Activated CD4-positive, alpha-beta T cell treated with anti-CD3 and anti-CD28 coated beads, Interleukin-2, amount 10 ng/mL, durations not matched to agents 7 days and 5 days (primary cell): ENCODE results near the gene FLT4. TPM values are rescaled to one million over a fixed set of nuclear protein-coding genes. Genes with fewer than 3 reads are reported as not detected.

Source experiments
- CTCF ChIA-PET: fragments of 350-600 bp; sonication (Branson Sonifier 250); formaldehyde crosslinking; loops from one replicate; lab custom pipeline; 2021; ENCODE audit warnings: antibody characterized with exemption; lab: Charles Lee
- POLR2A ChIA-PET: fragments of 350-600 bp; sonication (Branson Sonifier 250); formaldehyde crosslinking; loops from one replicate; lab custom pipeline; 2021; ENCODE audit warnings: antibody characterized with exemption; lab: Charles Lee
- DNase-seq: peaks from one replicate; pipeline ENCODE4 v3.0.0-alpha.2; 2020
- H3K27ac Mint-ChIP-seq: one replicate; pipeline ENCODE4 v1.8.0; 2021; ENCODE audit warnings: mild to moderate bottlenecking, moderate library complexity, mixed read lengths
- H3K27me3 Mint-ChIP-seq: one replicate; pipeline ENCODE4 v1.8.0; 2021; ENCODE audit warnings: mixed read lengths
- H3K36me3 Mint-ChIP-seq: one replicate; pipeline ENCODE4 v1.8.0; 2021; ENCODE audit warnings: low read depth, mixed read lengths
- H3K4me1 Mint-ChIP-seq: one replicate; pipeline ENCODE4 v1.8.0; 2021; ENCODE audit warnings: mixed read lengths
- H3K4me3 Mint-ChIP-seq: one replicate; pipeline ENCODE4 v1.8.0; 2021; ENCODE audit warnings: mild to moderate bottlenecking, moderate library complexity, mixed read lengths
- H3K9me3 Mint-ChIP-seq: one replicate; pipeline ENCODE4 v1.8.0; 2021; ENCODE audit warnings: mixed read lengths
- total RNA-seq, 2 experiments: library from RNA; stranded (reverse); gene quantifications; one replicate each; pipeline ENCODE4 v1.2.3, GENCODE V29; 2021

Gene FLT4
- total RNA-seq, 2 experiments from 2014 or later: 0.25 TPM

DNA sequence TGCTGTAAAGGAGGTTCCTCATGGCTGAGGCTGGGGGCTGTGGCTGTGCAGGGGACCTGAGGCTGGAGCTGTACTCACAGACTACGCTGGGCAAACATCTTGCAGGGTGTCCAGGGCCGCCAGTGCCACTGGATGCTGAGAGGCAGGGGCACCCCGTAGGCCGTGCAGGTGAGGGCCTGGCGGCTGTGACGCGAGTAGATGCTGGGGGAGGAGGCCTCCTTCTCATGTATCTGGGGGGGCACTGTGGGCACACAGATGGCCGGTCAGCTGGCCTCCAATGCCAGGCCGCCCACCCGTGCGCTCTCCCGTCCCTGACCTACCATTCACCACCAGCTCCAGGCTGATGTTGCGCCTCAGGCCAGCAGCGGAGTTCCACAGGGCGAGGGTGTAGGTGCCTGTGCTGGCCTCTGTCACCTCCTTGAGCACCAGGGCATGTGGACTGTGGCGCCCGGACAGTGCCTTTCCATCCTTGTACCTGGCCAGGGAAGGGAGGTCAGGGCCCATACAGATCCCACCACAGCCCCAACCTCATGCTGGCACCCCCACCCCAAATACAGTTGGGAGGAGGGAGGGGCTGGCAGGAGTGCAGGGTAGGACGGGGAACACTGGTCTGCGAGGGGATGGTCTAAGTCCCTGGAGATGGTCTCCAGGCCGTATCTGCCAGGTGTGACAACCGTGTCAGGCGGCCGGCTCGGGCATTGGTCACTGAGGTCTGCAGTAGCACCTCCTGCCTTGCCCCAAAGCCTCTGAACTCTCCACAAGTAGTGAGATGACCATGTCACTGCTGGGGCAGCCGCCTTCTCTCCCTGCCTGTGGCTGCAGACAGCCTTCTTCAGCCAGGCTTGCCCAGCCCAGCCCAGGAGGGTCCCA is 23.4 kb downstream of the FLT4 start:
- CTCF ChIA-PET: interaction anchor here (0.6 kb wide), 1 partner anchor 116 kb away, joined by 3 read pairs; no protein-coding TSS in a partner anchor
- Mint-ChIP-seq H3K27me3 (no peaks in the 10 kb centered on the region), H3K36me3 (no peaks in the 10 kb centered on the region), H3K4me1 (peaks cover 8% of the 10 kb centered on the region), H3K9me3 (no peaks in the 10 kb centered on the region), H3K27ac (no peak overlapping the region), H3K4me3 (no peak overlapping the region)
- POLR2A ChIA-PET: no interaction called here
- no peak for DNase-seq

DNA sequence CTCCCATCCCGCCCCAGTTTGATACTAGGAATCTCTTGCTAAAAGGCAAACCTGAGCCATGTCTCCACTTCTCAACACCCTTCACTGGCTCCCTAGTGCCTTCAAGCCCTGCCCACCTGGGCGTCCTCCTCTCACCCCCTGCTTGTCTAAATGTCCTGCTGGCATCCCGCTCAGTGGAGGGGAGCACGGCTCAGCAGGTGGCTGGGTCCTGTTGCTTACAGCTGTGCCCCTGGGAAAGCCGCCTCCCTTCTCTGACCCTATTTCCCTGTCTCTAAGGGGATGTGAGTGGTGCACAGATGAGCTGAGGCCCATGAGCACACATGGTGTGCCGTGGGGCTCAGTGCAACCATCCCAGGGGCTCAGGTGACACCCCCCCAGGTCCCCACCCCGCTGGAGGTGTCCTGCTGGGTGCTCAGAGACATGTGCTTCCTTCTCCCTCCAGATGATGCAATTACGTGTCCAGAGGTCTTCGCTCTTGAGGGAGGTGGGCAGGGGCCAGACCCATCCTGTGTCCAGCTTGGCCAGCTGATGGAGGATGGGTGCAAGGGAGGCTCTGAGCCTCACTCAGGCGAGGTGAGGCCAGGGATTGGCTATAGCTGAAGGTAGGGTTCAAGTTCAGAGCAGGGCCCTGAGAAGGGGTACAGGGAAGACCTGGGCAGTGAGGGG is 24.1 kb downstream of the FLT4 start:
- H3K27ac Mint-ChIP-seq: peak overlapping the region; percentile 19
- H3K9me3 Mint-ChIP-seq: no peaks in the 10 kb centered on the region
- DNase-seq: no peak
- H3K36me3 Mint-ChIP-seq: no peaks in the 10 kb centered on the region
- ChIA-PET CTCF (interaction anchor here (0.6 to 1.1 kb wide), 2 partner anchors 58 to 115 kb away, joined by 3 read pairs; no protein-coding TSS in a partner anchor), POLR2A (no interaction called here)
- H3K4me1 Mint-ChIP-seq: peaks cover 8% of the 10 kb centered on the region
- H3K4me3 Mint-ChIP-seq: no peak overlapping the region
- H3K27me3 Mint-ChIP-seq: no peaks in the 10 kb centered on the region

DNA sequence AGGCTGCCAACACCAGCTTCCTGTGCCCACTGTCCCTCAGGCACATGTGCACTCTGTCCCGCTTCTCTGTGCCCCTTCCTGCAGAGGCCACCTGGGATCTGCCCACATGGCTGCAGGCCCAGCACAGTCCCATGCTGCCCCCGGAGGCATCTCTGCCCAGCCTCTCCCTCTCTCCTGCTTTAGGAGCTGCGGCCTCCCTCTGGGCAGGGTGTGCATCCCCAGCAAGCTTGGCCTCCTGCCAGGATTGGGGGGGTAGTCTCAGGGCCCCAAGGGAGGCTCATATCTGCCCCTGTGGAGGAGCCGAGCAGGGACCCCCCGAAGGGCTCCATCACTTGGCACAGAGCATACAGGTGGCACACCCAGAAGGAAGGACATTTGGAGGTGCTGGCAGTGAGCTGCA is 24.8 kb downstream of the FLT4 start:
- DNase-seq: no peak
- Mint-ChIP-seq H3K27me3 (no peaks in the 10 kb centered on the region), H3K36me3 (no peaks in the 10 kb centered on the region), H3K9me3 (no peaks in the 10 kb centered on the region), H3K27ac (peak overlapping the region; percentile 54), H3K4me3 (no peak overlapping the region), H3K4me1 (peaks cover 8% of the 10 kb centered on the region)
- ChIA-PET CTCF (interaction anchor here (0.7 to 1.1 kb wide), 2 partner anchors 13 to 59 kb away, joined by 3 to 4 read pairs; no protein-coding TSS in a partner anchor), POLR2A (no interaction called here)

GRCh38 chr5:180623844-180624243 is 25.6 kb downstream of the FLT4 start:
- no peak for DNase-seq
- ChIA-PET POLR2A (no interaction called here), CTCF (interaction anchor here (0.7 to 1.1 kb wide), 2 partner anchors 13 to 60 kb away, joined by 3 to 4 read pairs; no protein-coding TSS in a partner anchor)
- no peaks in the 10 kb centered on the region for H3K9me3 Mint-ChIP-seq
- H3K4me1 Mint-ChIP-seq: peaks cover 8% of the 10 kb centered on the region
- no peaks in the 10 kb centered on the region for H3K27me3 Mint-ChIP-seq
- H3K4me3 Mint-ChIP-seq: no peak overlapping the region
- peak overlapping the region; percentile 31 for H3K27ac Mint-ChIP-seq
- H3K36me3 Mint-ChIP-seq: no peaks in the 10 kb centered on the region

GRCh38 chr5:180623411-180623834 is 26.0 kb downstream of the FLT4 start:
- H3K27me3 Mint-ChIP-seq: no peaks in the 10 kb centered on the region
- H3K9me3 Mint-ChIP-seq: no peaks in the 10 kb centered on the region
- no peak overlapping the region for H3K4me3 Mint-ChIP-seq
- DNase-seq: no peak
- no peaks in the 10 kb centered on the region for H3K36me3 Mint-ChIP-seq
- ChIA-PET CTCF (no interaction called here), POLR2A (no interaction called here)
- H3K4me1 Mint-ChIP-seq: peaks cover 8% of the 10 kb centered on the region
- no peak overlapping the region for H3K27ac Mint-ChIP-seq

GRCh38 chr5:180622910-180623309 is 26.5 kb downstream of the FLT4 start:
- POLR2A ChIA-PET: no interaction called here

GRCh38 chr5:180621311-180621710 is 28.1 kb downstream of the FLT4 start:
- no peaks in the 10 kb centered on the region for H3K9me3 Mint-ChIP-seq
- ChIA-PET POLR2A (no interaction called here), CTCF (no interaction called here)
- no peak overlapping the region for H3K4me3 Mint-ChIP-seq
- H3K27ac Mint-ChIP-seq: no peak overlapping the region
- H3K27me3 Mint-ChIP-seq: no peaks in the 10 kb centered on the region
- DNase-seq: no peak
- no peaks in the 10 kb centered on the region for H3K36me3 Mint-ChIP-seq
- H3K4me1 Mint-ChIP-seq: peaks cover 8% of the 10 kb centered on the region

More at GRCh38 chr5:180622910-180623309, 26.5 kb downstream of the FLT4 start:
- Mint-ChIP-seq H3K27me3 (no peaks in the 10 kb centered on the region), H3K9me3 (no peaks in the 10 kb centered on the region), H3K36me3 (no peaks in the 10 kb centered on the region), H3K27ac (no peak overlapping the region), H3K4me1 (peaks cover 8% of the 10 kb centered on the region), H3K4me3 (no peak overlapping the region)
- DNase-seq: no peak
- CTCF ChIA-PET: no interaction called here

- H3K27ac Mint-ChIP-seq: no peak overlapping the region
- H3K36me3 Mint-ChIP-seq: no peaks in the 10 kb centered on the region
- H3K9me3 Mint-ChIP-seq: no peaks in the 10 kb centered on the region
- ChIA-PET CTCF (no interaction called here), POLR2A (no interaction called here)
- DNase-seq: no peak
- H3K4me1 Mint-ChIP-seq: peaks cover 8% of the 10 kb centered on the region
- no peaks in the 10 kb centered on the region for H3K27me3 Mint-ChIP-seq
- H3K4me3 Mint-ChIP-seq: no peak overlapping the region
Observed at GRCh38 chr5:180620014-180620413, 29.4 kb downstream of the FLT4 start.

GRCh38 chr5:180619563-180619915 is 29.9 kb downstream of the FLT4 start:
- Mint-ChIP-seq H3K4me1 (peaks cover 8% of the 10 kb centered on the region), H3K9me3 (no peaks in the 10 kb centered on the region), H3K4me3 (no peak overlapping the region), H3K36me3 (no peaks in the 10 kb centered on the region), H3K27ac (no peak overlapping the region), H3K27me3 (no peaks in the 10 kb centered on the region)
- POLR2A ChIA-PET: no interaction called here
- CTCF ChIA-PET: interaction anchor here (0.9 to 1.0 kb wide), 2 partner anchors 11 to 13 kb away, joined by 3 to 4 read pairs; no protein-coding TSS in a partner anchor
- DNase-seq: no peak

DNA sequence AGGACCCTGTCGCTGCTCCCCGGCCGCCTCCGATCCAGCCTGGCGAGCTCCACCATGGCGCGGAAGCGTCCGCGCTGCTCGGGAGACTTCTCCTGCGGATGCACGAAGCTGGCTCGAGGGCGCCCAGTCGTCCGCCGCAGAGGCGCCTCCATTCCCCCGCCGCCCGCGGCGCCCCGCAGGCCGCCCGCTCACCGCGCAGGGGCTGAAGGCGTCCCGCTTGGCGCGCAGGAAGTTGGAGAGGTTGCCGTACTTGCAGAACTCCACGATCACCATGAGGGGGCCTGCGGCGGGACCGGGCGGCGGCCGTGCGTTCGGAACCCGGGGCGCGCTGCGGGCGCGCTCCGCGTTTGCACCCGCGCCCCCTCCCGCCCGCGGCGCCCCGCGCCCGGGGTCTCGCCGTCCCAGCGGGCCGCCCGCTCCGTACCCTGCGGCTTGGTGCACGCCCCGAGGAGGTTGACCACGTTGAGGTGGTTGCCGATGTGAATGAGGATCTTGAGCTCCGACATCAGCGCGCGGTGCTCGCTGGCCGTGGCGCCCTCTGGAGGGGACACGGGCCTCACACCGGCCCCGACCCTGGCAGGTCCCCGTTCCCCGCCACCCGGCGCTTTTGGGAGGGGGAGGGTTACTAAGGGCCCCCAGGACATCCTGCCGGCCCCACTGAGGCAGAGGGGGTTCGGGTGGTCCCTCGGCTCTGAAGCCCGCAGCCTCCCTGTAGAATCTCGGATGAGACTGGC is 30.4 kb downstream of the FLT4 start:
- Mint-ChIP-seq H3K27ac (no peak overlapping the region), H3K4me3 (no peak overlapping the region), H3K27me3 (no peaks in the 10 kb centered on the region), H3K9me3 (no peaks in the 10 kb centered on the region), H3K36me3 (no peaks in the 10 kb centered on the region), H3K4me1 (peaks cover 8% of the 10 kb centered on the region)
- ChIA-PET CTCF (interaction anchor here (0.9 to 1.0 kb wide), 2 partner anchors 11 to 12 kb away, joined by 3 to 4 read pairs; no protein-coding TSS in a partner anchor), POLR2A (no interaction called here)
- peak; percentile 33 for DNase-seq

- peaks cover 6% of the 10 kb centered on the region for H3K4me1 Mint-ChIP-seq
- CTCF ChIA-PET: interaction anchor here (0.9 to 1.0 kb wide), 2 partner anchors 12 kb away, joined by 3 to 4 read pairs; no protein-coding TSS in a partner anchor
- no peaks in the 10 kb centered on the region for H3K36me3 Mint-ChIP-seq
- H3K27ac Mint-ChIP-seq: no peak overlapping the region
- DNase-seq: no peak
- H3K9me3 Mint-ChIP-seq: no peaks in the 10 kb centered on the region
- H3K4me3 Mint-ChIP-seq: no peak overlapping the region
- no peaks in the 10 kb centered on the region for H3K27me3 Mint-ChIP-seq
- POLR2A ChIA-PET: no interaction called here
Observed at GRCh38 chr5:180618487-180618828, 30.9 kb downstream of the FLT4 start.

- H3K4me3 Mint-ChIP-seq: no peak overlapping the region
- no peak overlapping the region for H3K27ac Mint-ChIP-seq
- no peak for DNase-seq
- H3K27me3 Mint-ChIP-seq: no peaks in the 10 kb centered on the region
- POLR2A ChIA-PET: no interaction called here
- H3K9me3 Mint-ChIP-seq: no peaks in the 10 kb centered on the region
- H3K36me3 Mint-ChIP-seq: no peaks in the 10 kb centered on the region
- CTCF ChIA-PET: no interaction called here
- H3K4me1 Mint-ChIP-seq: no peaks in the 10 kb centered on the region
Observed at GRCh38 chr5:180613814-180614188, 35.6 kb downstream of the FLT4 start.
